Measurements from ENCODE around the gene BRD8.
"Not testable (repeated sequence)": the region's sequence is repeated elsewhere in the genome, so short reads cannot be mapped to it uniquely, and the experiment has no call there.

The BRD8 gene

GRCh38 chr5:138182808-138183207 lies 4.4 kb upstream of the BRD8 start:
- no peak overlapping the region for H3K27ac Mint-ChIP-seq
- peaks cover 12 to 17% of the 10 kb centered on the region in 2 donors for H3K36me3 Mint-ChIP-seq
- peaks cover 8 to 12% of the 10 kb centered on the region in 2 donors for H3K4me1 Mint-ChIP-seq

GRCh38 chr5:138180841-138181240 lies 2.4 kb upstream of the BRD8 start:
- H3K27ac Mint-ChIP-seq, result no peak overlapping the region
- peaks cover 7 to 8% of the 10 kb centered on the region in 2 donors for H3K36me3 Mint-ChIP-seq
- H3K27me3 Mint-ChIP-seq, result no peaks in the 10 kb centered on the region

More at GRCh38 chr5:138182808-138183207, 4.4 kb upstream of the BRD8 start:
- Mint-ChIP-seq H3K4me3 (no peak overlapping the region), H3K9me3 (no peaks in the 10 kb centered on the region), H3K27me3 (no peaks in the 10 kb centered on the region)
- DNase-seq, result no peak
- ATAC-seq (replicated peaks), result no peak

GRCh38 chr5:138180183-138180782 lies 1.9 kb upstream of the BRD8 start:
- no peak for DNase-seq
- no peak for ATAC-seq (replicated peaks)
- Mint-ChIP-seq H3K4me3 (peak overlapping the region in 1 of 2 donors; percentile 44), H3K27me3 (no peaks in the 10 kb centered on the region), H3K9me3 (no peaks in the 10 kb centered on the region), H3K27ac (no peak overlapping the region), H3K36me3 (peaks cover 7 to 8% of the 10 kb centered on the region in 2 donors), H3K4me1 (peaks cover 0 to 10% of the 10 kb centered on the region in 2 donors)

More at GRCh38 chr5:138180841-138181240, 2.4 kb upstream of the BRD8 start:
- Mint-ChIP-seq H3K9me3 (no peaks in the 10 kb centered on the region), H3K4me3 (no peak overlapping the region), H3K4me1 (peaks cover 4 to 16% of the 10 kb centered on the region in 2 donors)
- DNase-seq (no peak), ATAC-seq (replicated peaks) (no peak)

- no peak overlapping the region for H3K27ac Mint-ChIP-seq
- ATAC-seq (replicated peaks) (no peak), DNase-seq (no peak)
- H3K9me3 Mint-ChIP-seq, result no peaks in the 10 kb centered on the region
- H3K27me3 Mint-ChIP-seq, result no peaks in the 10 kb centered on the region
- peaks cover 4 to 5% of the 10 kb centered on the region in 2 donors for H3K36me3 Mint-ChIP-seq
- peaks cover 0 to 9% of the 10 kb centered on the region in 2 donors for H3K4me1 Mint-ChIP-seq
- H3K4me3 Mint-ChIP-seq, result no peak overlapping the region
Observed at GRCh38 chr5:138179277-138179857, 937 bp upstream of the BRD8 start.

- DNase-seq, result no peak
- H3K9me3 Mint-ChIP-seq, result no peaks in the 10 kb centered on the region
- H3K27ac Mint-ChIP-seq, result no peak overlapping the region
- peak; percentile 46 to 47 for ATAC-seq (replicated peaks)
- no peaks in the 10 kb centered on the region for H3K27me3 Mint-ChIP-seq
- no peak overlapping the region for H3K4me3 Mint-ChIP-seq
- H3K36me3 Mint-ChIP-seq, result peaks cover 8 to 10% of the 10 kb centered on the region in 2 donors
- H3K4me1 Mint-ChIP-seq, result peaks cover 0 to 14% of the 10 kb centered on the region in 2 donors
Observed at GRCh38 chr5:138177941-138178515, 402 bp downstream of the BRD8 start.

GRCh38 chr5:138170299-138170698 lies 8.1 kb downstream of the BRD8 start:
- H3K4me1 Mint-ChIP-seq, result peaks cover 1 to 9% of the 10 kb centered on the region in 2 donors
- no peak overlapping the region for H3K27ac Mint-ChIP-seq
- DNase-seq (no peak), ATAC-seq (replicated peaks) (no peak)
- H3K27me3 Mint-ChIP-seq, result no peaks in the 10 kb centered on the region
- no peak overlapping the region for H3K4me3 Mint-ChIP-seq
- H3K9me3 Mint-ChIP-seq, result no peaks in the 10 kb centered on the region
- H3K36me3 Mint-ChIP-seq, result peaks cover 49 to 60% of the 10 kb centered on the region in 2 donors

- Mint-ChIP-seq H3K36me3 (peaks cover 56 to 68% of the 10 kb centered on the region in 2 donors), H3K27ac (no peak overlapping the region), H3K4me3 (no peak overlapping the region), H3K4me1 (peaks cover 1 to 9% of the 10 kb centered on the region in 2 donors), H3K9me3 (no peaks in the 10 kb centered on the region), H3K27me3 (no peaks in the 10 kb centered on the region)
- no peak for DNase-seq
- ATAC-seq (replicated peaks), result no peak
Observed at GRCh38 chr5:138169124-138169523, 9.3 kb downstream of the BRD8 start.

- no peak for DNase-seq
- Mint-ChIP-seq H3K27ac (no peak overlapping the region), H3K9me3 (no peaks in the 10 kb centered on the region), H3K36me3 (peaks cover 55 to 80% of the 10 kb centered on the region in 2 donors), H3K4me3 (no peak overlapping the region), H3K27me3 (no peaks in the 10 kb centered on the region), H3K4me1 (peaks cover 0 to 1% of the 10 kb centered on the region in 2 donors)
- ATAC-seq (replicated peaks), result no peak
Observed at GRCh38 chr5:138163721-138164120, 14.7 kb downstream of the BRD8 start.

- H3K27me3 Mint-ChIP-seq, result no peaks in the 10 kb centered on the region
- no peak for DNase-seq
- H3K4me1 Mint-ChIP-seq, result peaks cover 0 to under 1% of the 10 kb centered on the region in 2 donors
- H3K4me3 Mint-ChIP-seq, result no peak overlapping the region
- no peaks in the 10 kb centered on the region for H3K9me3 Mint-ChIP-seq
- ATAC-seq (replicated peaks), result no peak
- H3K27ac Mint-ChIP-seq, result no peak overlapping the region
- peaks cover 56 to 76% of the 10 kb centered on the region in 2 donors for H3K36me3 Mint-ChIP-seq
Observed at GRCh38 chr5:138160706-138161105, 17.7 kb downstream of the BRD8 start.

GRCh38 chr5:138159666-138160065 lies 18.8 kb downstream of the BRD8 start:
- Mint-ChIP-seq H3K27me3 (no peaks in the 10 kb centered on the region), H3K9me3 (no peaks in the 10 kb centered on the region), H3K36me3 (peaks cover 48 to 67% of the 10 kb centered on the region in 2 donors), H3K27ac (no peak overlapping the region), H3K4me3 (no peak overlapping the region), H3K4me1 (no peaks in the 10 kb centered on the region)
- ATAC-seq (replicated peaks) (no peak), DNase-seq (no peak)

GRCh38 chr5:138157626-138158025 lies 20.8 kb downstream of the BRD8 start:
- no peaks in the 10 kb centered on the region for H3K27me3 Mint-ChIP-seq
- no peak overlapping the region for H3K4me3 Mint-ChIP-seq
- H3K9me3 Mint-ChIP-seq, result no peaks in the 10 kb centered on the region
- ATAC-seq (replicated peaks), result no peak
- H3K27ac Mint-ChIP-seq, result no peak overlapping the region
- H3K36me3 Mint-ChIP-seq, result peaks cover 37 to 48% of the 10 kb centered on the region in 2 donors
- no peak for DNase-seq
- no peaks in the 10 kb centered on the region for H3K4me1 Mint-ChIP-seq

GRCh38 chr5:138155977-138156376 lies 22.5 kb downstream of the BRD8 start:
- not testable (repeated sequence) for ATAC-seq (replicated peaks); H3K27me3 Mint-ChIP-seq; H3K27ac Mint-ChIP-seq; H3K4me3 Mint-ChIP-seq; H3K9me3 Mint-ChIP-seq; H3K4me1 Mint-ChIP-seq; DNase-seq
- peaks cover 35 to 40% of the 10 kb centered on the region in 2 donors for H3K36me3 Mint-ChIP-seq

- no peak for DNase-seq
- Mint-ChIP-seq H3K27ac (no peak overlapping the region), H3K36me3 (no peaks in the 10 kb centered on the region), H3K27me3 (no peaks in the 10 kb centered on the region), H3K4me1 (no peaks in the 10 kb centered on the region), H3K9me3 (no peaks in the 10 kb centered on the region), H3K4me3 (no peak overlapping the region)
- ATAC-seq (replicated peaks), result no peak
Observed at GRCh38 chr5:138149530-138149929, 28.9 kb downstream of the BRD8 start.

GRCh38 chr5:138148811-138149210 lies 29.6 kb downstream of the BRD8 start:
- H3K27me3 Mint-ChIP-seq, result no peaks in the 10 kb centered on the region
- ATAC-seq (replicated peaks) (no peak), DNase-seq (no peak)
- no peak overlapping the region for H3K27ac Mint-ChIP-seq
- no peaks in the 10 kb centered on the region for H3K9me3 Mint-ChIP-seq
- H3K36me3 Mint-ChIP-seq, result peaks cover 0 to 3% of the 10 kb centered on the region in 2 donors
- no peak overlapping the region for H3K4me3 Mint-ChIP-seq
- no peaks in the 10 kb centered on the region for H3K4me1 Mint-ChIP-seq

- ATAC-seq (replicated peaks); H3K9me3 Mint-ChIP-seq; DNase-seq; H3K27me3 Mint-ChIP-seq; H3K36me3 Mint-ChIP-seq; H3K4me3 Mint-ChIP-seq; H3K27ac Mint-ChIP-seq: not testable (repeated sequence)
- H3K4me1 Mint-ChIP-seq, result peaks cover 0 to 12% of the 10 kb centered on the region in 2 donors
Observed at GRCh38 chr5:138143578-138143977, 34.9 kb downstream of the BRD8 start.
